HepG2 (cell line): ENCODE data around the gene CD4. TPM values are rescaled to one million over a fixed set of nuclear protein-coding genes. Genes with fewer than 3 reads are reported as not detected.

Source experiments
- ARHGAP35 ChIP-seq: sonication (generic); formaldehyde crosslinking; IDR thresholded peaks from 2 replicates; pipeline ENCODE4 v1.9.0; 2022; ENCODE audit warnings: mild to moderate bottlenecking, inconsistent platforms, moderate library complexity, missing genetic modification reagents, borderline replicate concordance
- BATF2 ChIP-seq: sonication (generic); formaldehyde crosslinking; IDR thresholded peaks from 2 replicates; pipeline ENCODE4 v1.8.0; 2022; ENCODE audit warnings: mild to moderate bottlenecking, missing genetic modification reagents, moderate library complexity
- CENPT ChIP-seq: sonication (generic); formaldehyde crosslinking; IDR thresholded peaks from 2 replicates; pipeline ENCODE4 v1.8.0; 2022; ENCODE audit warnings: low read depth, mild to moderate bottlenecking, moderate library complexity, missing genetic modification reagents
- FOXA3 ChIP-seq: IDR thresholded peaks from 2 replicates; pipeline ENCODE4 v1.6.1; 2016; ENCODE audit warnings: missing genetic modification reagents, missing compliant biosample characterization
- FOXK2 ChIP-seq: fragments of 450-650 bp; IDR thresholded peaks from 2 replicates; pipeline ENCODE4 v1.6.1; 2016
- HES4 ChIP-seq: sonication (generic); formaldehyde crosslinking; IDR thresholded peaks from 2 replicates; pipeline ENCODE4 v1.9.0; 2021; ENCODE audit warnings: mild to moderate bottlenecking, missing genetic modification reagents, borderline replicate concordance
- HMG20A ChIP-seq: IDR thresholded peaks from 2 replicates; pipeline ENCODE4 v1.6.1; 2016; ENCODE audit warnings: borderline replicate concordance
- IRF2 ChIP-seq: IDR thresholded peaks from 2 replicates; pipeline ENCODE4 v1.6.1; 2018; ENCODE audit warnings: missing genetic modification reagents, missing compliant biosample characterization
- MTERF4 ChIP-seq: sonication (generic); formaldehyde crosslinking; IDR thresholded peaks from 2 replicates; pipeline ENCODE4 v1.8.0; 2023; ENCODE audit warnings: mild to moderate bottlenecking, missing genetic modification reagents
- NCOA2 ChIP-seq: sonication (generic); formaldehyde crosslinking; IDR thresholded peaks from 2 replicates; pipeline ENCODE4 v1.8.0; 2022; ENCODE audit warnings: inconsistent platforms
- NFE2L2 ChIP-seq: fragments of 150-350 bp; IDR thresholded peaks from 2 replicates; pipeline ENCODE4 v1.6.1; 2014; ENCODE audit warnings: low read length
- NFYB ChIP-seq: sonication (generic); formaldehyde crosslinking; IDR thresholded peaks from 2 replicates; pipeline ENCODE4 v1.4.0; 2020; ENCODE audit warnings: missing genetic modification reagents
- PPARG ChIP-seq: conservative IDR thresholded peaks from 2 replicates; pipeline ENCODE4 v1.6.1; 2016; ENCODE audit warnings: missing biosample characterization, missing genetic modification reagents
- UBTF ChIP-seq: sonication (generic); formaldehyde crosslinking; IDR thresholded peaks from 2 replicates; pipeline ENCODE4 v1.4.0; 2020; ENCODE audit warnings: mild to moderate bottlenecking, missing genetic modification reagents
- ZFX ChIP-seq: sonication (generic); formaldehyde crosslinking; IDR thresholded peaks from 2 replicates; pipeline ENCODE4 v1.4.0; 2020; ENCODE audit warnings: mild to moderate bottlenecking, low read depth, missing genetic modification reagents, moderate library complexity
- ZNF317 ChIP-seq: sonication (generic); formaldehyde crosslinking; IDR thresholded peaks from 2 replicates; pipeline ENCODE4 v1.5.0; 2020; ENCODE audit warnings: mild to moderate bottlenecking, missing genetic modification reagents
- ZNF331 ChIP-seq: sonication (generic); formaldehyde crosslinking; IDR thresholded peaks from 2 replicates; pipeline ENCODE4 v1.4.0; 2020; ENCODE audit warnings: missing genetic modification reagents
- ZNF441 ChIP-seq: sonication (generic); formaldehyde crosslinking; IDR thresholded peaks from 2 replicates; pipeline ENCODE4 v1.7.0; 2021; ENCODE audit warnings: missing genetic modification reagents, borderline replicate concordance
- ZNF644 ChIP-seq: IDR thresholded peaks from 2 replicates; pipeline ENCODE4 v1.6.1; 2016; ENCODE audit warnings: low read depth
- ZNF646 ChIP-seq: sonication (generic); formaldehyde crosslinking; IDR thresholded peaks from 2 replicates; pipeline ENCODE4 v1.9.0; 2021; ENCODE audit warnings: mild to moderate bottlenecking, missing genetic modification reagents
- polyA plus RNA-seq, 8 experiments: library from polyadenylated mRNA; depleted of rRNA in 3 of 8; stranded (reverse) in 7 of 8; unstranded in 1 of 8; fragments of >200 nt; fragmentation: Illumina TruSeq in 4 of 8; extraction: Trizol in 4 of 8; gene quantifications; 2 replicates each; pipeline versions ENCODE4 v1.2.1 to v1.2.3, GENCODE V29; 2011 to 2016; ENCODE audit warnings: low read depth in 4 of 8, missing spikeins in 1 of 8, mixed read lengths in 1 of 8; ENCODE audit not compliant: insufficient read depth in 1 of 8
- total RNA-seq, 5 experiments: library from RNA; depleted of rRNA; stranded (reverse); fragments of >200 nt; fragmentation: Illumina TruSeq; extraction: Trizol; gene quantifications; 2 replicates each; pipeline ENCODE4 v1.2.3, GENCODE V29; 2016; ENCODE audit warnings: low read depth in 1 of 5

Gene CD4
- total and polyA plus RNA-seq, 2 of the 13 experiments (the other 11 are each of a cell fraction or from before 2014, with no cell fraction given), result 0.07 to 0.95 TPM

GRCh38 chr12:6765634-6766581 lies 23.4 kb upstream of the CD4 start, which contains the start of gene PTMS (continued):
- TF ChIP-seq ZNF441 (CRISPR knock-in tag) (no peak), FOXK2 (no peak), HMG20A (CRISPR knock-in tag) (no peak), MTERF4 (no peak), NFE2L2 (no peak), CENPT (CRISPR knock-in tag) (no peak), IRF2 (CRISPR knock-in tag) (0 out of 2 replicates have a peak, but pooled peaks have one; percentile 22), ZNF646 (CRISPR knock-in tag) (no peak), ZNF317 (CRISPR knock-in tag) (no peak), ARHGAP35 (no peak), ZNF644 (CRISPR knock-in tag) (no peak), ZFX (CRISPR knock-in tag) (no peak), BATF2 (CRISPR knock-in tag) (no peak), PPARG (CRISPR knock-in tag) (no peak), ZNF331 (CRISPR knock-in tag) (0 out of 2 replicates have a peak, but pooled peaks have one; percentile 33), HES4 (no peak), FOXA3 (no peak), UBTF (no peak), NFYB (CRISPR knock-in tag) (no peak), NCOA2 (CRISPR knock-in tag) (no peak)
